ENCODE measurements around the gene DDHD1. TPM values are rescaled to one million over a fixed set of nuclear protein-coding genes. Genes with fewer than 3 reads are reported as not detected.

Gene DDHD1
- total RNA-seq, 1 experiment from 2014 or later: 14.0 TPM

DNA sequence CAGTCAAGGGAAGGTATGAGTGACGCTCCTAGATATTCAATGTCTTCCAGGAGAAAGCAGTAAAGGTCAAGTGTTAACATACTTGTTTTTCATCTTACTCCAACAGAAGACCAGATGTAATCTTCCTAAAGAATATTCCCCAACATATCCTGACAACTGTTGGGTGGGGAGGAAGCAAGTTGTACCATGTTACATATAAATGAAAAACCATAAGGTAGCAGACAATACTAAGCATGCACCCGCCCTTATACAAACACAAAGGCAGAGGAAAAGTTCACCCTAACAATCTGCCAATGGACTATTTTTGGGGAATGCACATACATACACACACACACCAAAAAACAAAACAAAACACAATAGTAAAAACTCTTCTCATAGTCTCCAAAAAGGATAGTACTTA lies 112.1 kb downstream of the DDHD1 start:
- no peaks in the 10 kb centered on the region for H3K4me1 Mint-ChIP-seq (ENCODE audit: low read depth, unreplicated experiment)
- CTCF ChIA-PET: no interaction called here
- no peak overlapping the region for H3K27ac Mint-ChIP-seq (ENCODE audit: unreplicated experiment)
- H3K36me3 Mint-ChIP-seq (ENCODE audit: insufficient read depth, unreplicated experiment): peaks cover 3% of the 10 kb centered on the region
- no peak for DNase-seq
- intact Hi-C loops (cut with micrococcal nuclease; ENCODE audit: unreplicated experiment): no loop called here
- no peak overlapping the region for H3K4me3 Mint-ChIP-seq (ENCODE audit: low read depth, unreplicated experiment)
- no TSS peak for BruUV-seq (replicated peaks)
- H3K9me3 Mint-ChIP-seq (ENCODE audit: low read depth, unreplicated experiment): no peaks in the 10 kb centered on the region
- TF ChIP-seq, protein P1, sequence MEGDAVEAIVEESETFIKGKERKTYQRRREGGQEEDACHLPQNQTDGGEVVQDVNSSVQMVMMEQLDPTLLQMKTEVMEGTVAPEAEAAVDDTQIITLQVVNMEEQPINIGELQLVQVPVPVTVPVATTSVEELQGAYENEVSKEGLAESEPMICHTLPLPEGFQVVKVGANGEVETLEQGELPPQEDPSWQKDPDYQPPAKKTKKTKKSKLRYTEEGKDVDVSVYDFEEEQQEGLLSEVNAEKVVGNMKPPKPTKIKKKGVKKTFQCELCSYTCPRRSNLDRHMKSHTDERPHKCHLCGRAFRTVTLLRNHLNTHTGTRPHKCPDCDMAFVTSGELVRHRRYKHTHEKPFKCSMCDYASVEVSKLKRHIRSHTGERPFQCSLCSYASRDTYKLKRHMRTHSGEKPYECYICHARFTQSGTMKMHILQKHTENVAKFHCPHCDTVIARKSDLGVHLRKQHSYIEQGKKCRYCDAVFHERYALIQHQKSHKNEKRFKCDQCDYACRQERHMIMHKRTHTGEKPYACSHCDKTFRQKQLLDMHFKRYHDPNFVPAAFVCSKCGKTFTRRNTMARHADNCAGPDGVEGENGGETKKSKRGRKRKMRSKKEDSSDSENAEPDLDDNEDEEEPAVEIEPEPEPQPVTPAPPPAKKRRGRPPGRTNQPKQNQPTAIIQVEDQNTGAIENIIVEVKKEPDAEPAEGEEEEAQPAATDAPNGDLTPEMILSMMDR (IDR thresholded peaks at IDR 0.05; ENCODE audit: unreplicated experiment): no peak
- H3K27me3 Mint-ChIP-seq (ENCODE audit: unreplicated experiment): no peaks in the 10 kb centered on the region

DNA sequence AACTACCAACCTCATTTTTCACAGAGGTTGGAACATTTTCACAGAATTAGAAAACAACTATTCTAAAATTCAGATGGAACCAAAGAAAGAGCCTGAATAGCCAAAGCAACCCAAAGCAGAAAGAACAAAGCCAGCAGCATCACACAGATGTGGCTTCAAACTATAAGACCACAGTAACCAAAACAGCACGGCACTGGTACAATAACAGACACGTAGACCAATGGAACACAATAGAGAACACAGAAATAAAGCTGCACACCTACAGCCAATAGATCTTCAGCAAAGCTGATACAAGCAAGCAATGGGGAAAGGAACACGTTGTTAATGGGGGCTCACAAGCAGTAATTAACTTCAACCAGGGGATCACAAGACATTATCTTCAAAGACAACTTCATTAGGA lies 114.5 kb downstream of the DDHD1 start:
- TF ChIP-seq, protein P1 (IDR thresholded peaks at IDR 0.05; ENCODE audit: unreplicated experiment): no peak
- Mint-ChIP-seq H3K9me3 (ENCODE audit: low read depth, unreplicated experiment) (no peaks in the 10 kb centered on the region), H3K4me1 (ENCODE audit: low read depth, unreplicated experiment) (no peaks in the 10 kb centered on the region), H3K4me3 (ENCODE audit: low read depth, unreplicated experiment) (no peak overlapping the region), H3K27ac (ENCODE audit: unreplicated experiment) (no peak overlapping the region), H3K36me3 (ENCODE audit: insufficient read depth, unreplicated experiment) (peaks cover 3% of the 10 kb centered on the region), H3K27me3 (ENCODE audit: unreplicated experiment) (no peaks in the 10 kb centered on the region)
- BruUV-seq (replicated peaks): no TSS peak
- CTCF ChIA-PET: no interaction called here
- intact Hi-C loops (cut with micrococcal nuclease; ENCODE audit: unreplicated experiment): no loop called here
- DNase-seq: no peak

DNA sequence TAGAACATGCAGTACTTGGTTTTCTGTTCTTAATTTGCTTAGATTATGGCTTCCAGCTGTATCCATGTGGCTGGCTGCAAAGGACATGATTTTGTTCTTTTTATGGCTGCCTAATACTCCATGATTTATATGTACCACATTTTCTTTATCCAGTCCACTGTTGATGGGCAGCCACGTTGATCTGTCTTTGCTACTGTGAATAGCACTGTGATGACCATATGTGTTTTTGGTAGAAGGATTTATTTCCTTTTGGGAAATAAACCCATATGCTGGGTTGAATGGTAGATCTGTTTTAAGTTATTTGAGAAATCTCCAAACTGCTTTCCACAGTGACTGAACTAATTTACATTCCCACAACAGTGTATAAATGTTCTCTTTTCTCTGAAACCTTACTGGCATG lies 116.1 kb downstream of the DDHD1 start:
- peaks cover 8% of the 10 kb centered on the region for H3K4me1 Mint-ChIP-seq (ENCODE audit: low read depth, unreplicated experiment)
- H3K36me3 Mint-ChIP-seq (ENCODE audit: insufficient read depth, unreplicated experiment): peaks cover 3% of the 10 kb centered on the region
- no peak for DNase-seq
- no peak overlapping the region for H3K4me3 Mint-ChIP-seq (ENCODE audit: low read depth, unreplicated experiment)
- H3K27ac Mint-ChIP-seq (ENCODE audit: unreplicated experiment): no peak overlapping the region
- TF ChIP-seq, protein P1 (IDR thresholded peaks at IDR 0.05; ENCODE audit: unreplicated experiment): no peak
- H3K27me3 Mint-ChIP-seq (ENCODE audit: unreplicated experiment): no peaks in the 10 kb centered on the region
- intact Hi-C loops (cut with micrococcal nuclease; ENCODE audit: unreplicated experiment): no loop called here
- BruUV-seq (replicated peaks): no TSS peak
- H3K9me3 Mint-ChIP-seq (ENCODE audit: low read depth, unreplicated experiment): no peaks in the 10 kb centered on the region
- CTCF ChIA-PET: no interaction called here

DNA sequence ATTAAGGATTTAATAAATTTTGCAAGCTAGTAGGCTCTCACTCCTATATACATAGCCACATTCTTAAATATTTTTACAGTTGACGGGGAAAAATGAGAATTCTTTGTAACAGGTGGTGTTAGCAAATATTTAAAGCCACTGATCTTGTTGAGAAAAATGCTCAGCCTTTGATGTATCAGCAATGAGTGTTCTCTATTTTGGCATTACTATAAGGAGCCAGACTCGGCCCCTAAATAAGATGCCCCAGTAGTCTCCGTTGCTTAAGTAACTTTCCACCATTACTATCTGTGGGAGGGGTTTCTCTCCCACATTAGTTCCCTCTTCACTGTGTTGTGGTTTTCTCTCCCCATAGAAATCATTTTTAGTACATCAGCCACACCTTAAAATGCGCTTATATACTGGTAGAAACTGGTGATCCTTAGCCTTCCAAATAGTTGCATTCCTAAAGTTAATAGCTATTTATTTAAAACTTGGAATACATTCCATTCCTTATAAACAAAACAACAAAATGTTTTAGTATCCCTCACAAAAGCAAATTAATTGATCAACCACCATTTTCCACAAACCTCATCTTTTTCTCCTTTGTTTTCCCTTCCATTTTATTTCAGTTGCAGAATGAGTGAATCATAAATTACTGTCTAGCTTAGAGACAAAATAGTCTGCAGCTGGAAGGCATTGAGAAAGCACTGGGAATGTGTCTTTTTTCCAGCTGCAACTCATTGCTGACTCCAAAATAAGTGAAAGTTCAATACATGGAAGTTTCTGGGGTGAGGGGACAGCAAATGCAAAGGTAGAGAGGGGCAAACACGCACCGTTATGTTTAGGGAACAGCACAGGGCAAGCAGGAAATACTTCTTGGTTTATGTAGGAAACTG lies 117.5 kb downstream of the DDHD1 start:
- Mint-ChIP-seq H3K9me3 (ENCODE audit: low read depth, unreplicated experiment) (no peaks in the 10 kb centered on the region), H3K27ac (ENCODE audit: unreplicated experiment) (no peak overlapping the region), H3K4me1 (ENCODE audit: low read depth, unreplicated experiment) (peaks cover 16% of the 10 kb centered on the region), H3K36me3 (ENCODE audit: insufficient read depth, unreplicated experiment) (no peaks in the 10 kb centered on the region), H3K4me3 (ENCODE audit: low read depth, unreplicated experiment) (no peak overlapping the region), H3K27me3 (ENCODE audit: unreplicated experiment) (no peaks in the 10 kb centered on the region)
- CTCF ChIA-PET: no interaction called here
- no peak for DNase-seq
- BruUV-seq (replicated peaks): no TSS peak
- TF ChIP-seq, protein P1 (IDR thresholded peaks at IDR 0.05; ENCODE audit: unreplicated experiment): no peak
- intact Hi-C loops (cut with micrococcal nuclease; ENCODE audit: unreplicated experiment): no loop called here
